ENCODE data around the gene RND1.
"Not testable (repeated sequence)": the region's sequence is repeated elsewhere in the genome, so short reads cannot be mapped to it uniquely, and the experiment has no call there.

RND1 gene

GRCh38 chr12:48858043-48858442 is 7.6 kb downstream of the RND1 start:
- 81% methylated on average over 8 of the region's 8 CpGs for WGBS
- H2BK5ac ChIP-seq (ENCODE audit: low read depth, low read length, poor library complexity, severe bottlenecking), result no peak overlapping the region
- H3K36me3 ChIP-seq (ENCODE audit: control insufficient read depth in 1 of 2, insufficient read depth in 2 of 2, low read depth in 1 of 2, low read length in 2 of 2), result no peaks in the 10 kb centered on the region
- H2BK12ac ChIP-seq (ENCODE audit: low read length in 2 of 2), result no peak overlapping the region
- H3K4me3 ChIP-seq (ENCODE audit: insufficient read depth in 1 of 2, low read depth in 1 of 2, low read length in 2 of 2), result no peak overlapping the region
- no peak overlapping the region for H3K27ac ChIP-seq (ENCODE audit: low read length, poor library complexity, severe bottlenecking)
- H2AFZ ChIP-seq (ENCODE audit: low read depth, low read length), result no peak overlapping the region
- no peaks in the 10 kb centered on the region for H3K9me3 ChIP-seq (ENCODE audit: control insufficient read depth, low read length)
- H3K4ac ChIP-seq (ENCODE audit: low read depth in 1 of 2, low read length in 2 of 2), result no peak overlapping the region
- no peak overlapping the region for H2BK120ac ChIP-seq (ENCODE audit: low read depth, low read length)
- no peak overlapping the region for H2BK15ac ChIP-seq (ENCODE audit: low read depth, poor library complexity, severe bottlenecking)
- no peak overlapping the region for H3K18ac ChIP-seq (ENCODE audit: low read depth in 1 of 2, low read length in 2 of 2)
- H3K9ac ChIP-seq (ENCODE audit: low read length), result no peak overlapping the region
- no peak overlapping the region for H4K8ac ChIP-seq (ENCODE audit: low read length)
- H2AK5ac ChIP-seq (ENCODE audit: low read length, severe bottlenecking), result no peak overlapping the region
- no peak overlapping the region for H3K23ac ChIP-seq (ENCODE audit: low read length in 2 of 2)
- no peaks in the 10 kb centered on the region for H3K79me1 ChIP-seq (replicated peaks; ENCODE audit: low read length, poor library complexity, severe bottlenecking)
- H3K4me1 ChIP-seq (ENCODE audit: control insufficient read depth, insufficient read depth, low read depth, low read length), result no peaks in the 10 kb centered on the region
- H3K4me2 ChIP-seq (ENCODE audit: low read length, poor library complexity, severe bottlenecking), result no peak overlapping the region
- H4K91ac ChIP-seq (ENCODE audit: low read length), result no peak overlapping the region
- H3K14ac ChIP-seq (ENCODE audit: low read length in 2 of 2), result no peak overlapping the region
- H3K27me3 ChIP-seq (ENCODE audit: control insufficient read depth in 1 of 2, insufficient read depth in 1 of 2, low read length in 2 of 2), result peaks cover 34 to 37% of the 10 kb centered on the region in 2 experiments
- DNase-seq, result no peak

DNA sequence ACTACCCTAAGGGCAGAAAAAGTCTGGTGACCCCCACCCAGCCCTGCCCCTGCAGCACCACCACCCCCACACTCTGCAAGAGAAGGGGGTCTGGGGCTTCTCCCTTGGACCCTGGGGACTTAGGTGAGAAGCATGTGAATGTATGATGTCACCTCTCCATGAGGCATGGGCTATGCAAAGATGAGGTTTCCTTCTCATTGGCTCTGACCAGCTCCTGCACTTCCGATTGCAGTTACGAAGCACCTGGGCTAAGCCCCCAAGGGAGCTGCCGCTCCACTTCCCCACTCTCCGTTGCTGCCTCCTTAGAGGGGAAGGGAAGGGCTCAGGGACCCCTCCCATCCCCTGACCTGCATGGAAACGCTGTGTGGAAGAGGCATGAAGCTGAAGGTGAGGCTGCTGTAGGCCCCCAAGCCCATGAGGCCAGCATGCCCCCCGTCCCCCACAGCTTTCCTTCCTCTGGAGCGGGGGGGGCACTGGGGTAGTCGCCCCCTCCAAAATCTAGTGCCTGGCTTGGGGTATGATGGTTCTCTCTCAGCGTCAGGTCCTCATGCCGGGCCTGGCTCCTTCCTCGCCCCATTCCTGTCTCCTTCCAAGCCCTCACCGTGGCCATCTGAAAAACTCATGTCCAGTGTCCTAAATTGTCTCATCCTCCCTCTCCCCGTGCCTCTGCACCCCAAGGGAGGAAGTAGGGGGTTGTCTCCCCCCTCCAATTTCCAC is 8.2 kb downstream of the RND1 start:
- Histone ChIP-seq H2AFZ (ENCODE audit: low read depth, low read length) (no peak overlapping the region), H3K4me2 (ENCODE audit: low read length, poor library complexity, severe bottlenecking) (no peak overlapping the region), H4K91ac (ENCODE audit: low read length) (no peak overlapping the region), H3K36me3 (ENCODE audit: control insufficient read depth in 1 of 2, insufficient read depth in 2 of 2, low read depth in 1 of 2, low read length in 2 of 2) (no peaks in the 10 kb centered on the region), H2AK5ac (ENCODE audit: low read length, severe bottlenecking) (no peak overlapping the region), H3K27ac (ENCODE audit: low read length, poor library complexity, severe bottlenecking) (no peak overlapping the region), H3K18ac (ENCODE audit: low read depth in 1 of 2, low read length in 2 of 2) (no peak overlapping the region), H3K9me3 (ENCODE audit: control insufficient read depth, low read length) (no peaks in the 10 kb centered on the region), H2BK5ac (ENCODE audit: low read depth, low read length, poor library complexity, severe bottlenecking) (no peak overlapping the region), H3K4ac (ENCODE audit: low read depth in 1 of 2, low read length in 2 of 2) (no peak overlapping the region), H3K4me3 (ENCODE audit: insufficient read depth in 1 of 2, low read depth in 1 of 2, low read length in 2 of 2) (no peak overlapping the region), H3K79me1 (replicated peaks; ENCODE audit: low read length, poor library complexity, severe bottlenecking) (no peaks in the 10 kb centered on the region), H2BK120ac (ENCODE audit: low read depth, low read length) (no peak overlapping the region), H4K8ac (ENCODE audit: low read length) (no peak overlapping the region), H2BK15ac (ENCODE audit: low read depth, poor library complexity, severe bottlenecking) (no peak overlapping the region), H3K14ac (ENCODE audit: low read length in 2 of 2) (no peak overlapping the region), H3K4me1 (ENCODE audit: control insufficient read depth, insufficient read depth, low read depth, low read length) (peaks cover 2% of the 10 kb centered on the region), H3K27me3 (ENCODE audit: control insufficient read depth in 1 of 2, insufficient read depth in 1 of 2, low read length in 2 of 2) (peaks cover 28 to 30% of the 10 kb centered on the region in 2 experiments), H2BK12ac (ENCODE audit: low read length in 2 of 2) (no peak overlapping the region), H3K23ac (ENCODE audit: low read length in 2 of 2) (no peak overlapping the region), H3K9ac (ENCODE audit: low read length) (no peak overlapping the region)
- no peak for DNase-seq
- WGBS, result 72% methylated on average over 6 of the region's 13 CpGs

DNA sequence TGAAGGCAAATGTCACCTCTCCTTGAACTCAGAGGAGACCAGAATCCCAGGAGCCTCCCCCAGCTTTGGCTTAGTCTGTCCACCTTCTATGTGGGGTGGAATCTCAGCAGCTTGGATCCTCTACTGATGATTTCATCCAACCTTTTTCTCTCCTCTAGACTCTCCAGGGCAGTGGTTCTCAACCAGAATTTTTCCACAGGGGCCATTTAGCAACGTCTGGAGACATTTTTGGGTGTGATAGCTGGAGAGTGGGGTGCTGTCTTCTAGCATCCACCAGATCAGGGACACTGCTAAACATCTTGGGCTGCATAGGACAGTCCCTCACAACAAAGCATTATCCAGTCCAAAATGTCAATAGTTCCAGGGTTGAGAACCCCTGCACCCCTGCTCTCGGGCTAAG is 9.3 kb downstream of the RND1 start:
- no peak overlapping the region for H3K27ac ChIP-seq (ENCODE audit: low read length, poor library complexity, severe bottlenecking)
- H3K27me3 ChIP-seq (ENCODE audit: control insufficient read depth in 1 of 2, insufficient read depth in 1 of 2, low read length in 2 of 2), result peaks cover 18 to 23% of the 10 kb centered on the region in 2 experiments
- WGBS, result 100% methylated on average over 1 of the region's 2 CpGs
- no peak for DNase-seq
- no peak overlapping the region for H3K4me2 ChIP-seq (ENCODE audit: low read length, poor library complexity, severe bottlenecking)
- H2AK5ac ChIP-seq (ENCODE audit: low read length, severe bottlenecking), result no peak overlapping the region
- H3K36me3 ChIP-seq (ENCODE audit: control insufficient read depth in 1 of 2, insufficient read depth in 2 of 2, low read depth in 1 of 2, low read length in 2 of 2), result no peaks in the 10 kb centered on the region
- H4K91ac ChIP-seq (ENCODE audit: low read length), result no peak overlapping the region
- H2BK120ac ChIP-seq (ENCODE audit: low read depth, low read length), result no peak overlapping the region
- H3K4me1 ChIP-seq (ENCODE audit: control insufficient read depth, insufficient read depth, low read depth, low read length), result peaks cover 3% of the 10 kb centered on the region
- no peak overlapping the region for H2BK15ac ChIP-seq (ENCODE audit: low read depth, poor library complexity, severe bottlenecking)
- H4K8ac ChIP-seq (ENCODE audit: low read length), result no peak overlapping the region
- H3K14ac ChIP-seq (ENCODE audit: low read length in 2 of 2), result no peak overlapping the region
- H3K79me1 ChIP-seq (replicated peaks; ENCODE audit: low read length, poor library complexity, severe bottlenecking), result peaks cover 2% of the 10 kb centered on the region
- H3K4me3 ChIP-seq (ENCODE audit: insufficient read depth in 1 of 2, low read depth in 1 of 2, low read length in 2 of 2), result no peak overlapping the region
- no peaks in the 10 kb centered on the region for H3K9me3 ChIP-seq (ENCODE audit: control insufficient read depth, low read length)
- H2BK12ac ChIP-seq (ENCODE audit: low read length in 2 of 2), result no peak overlapping the region
- no peak overlapping the region for H2AFZ ChIP-seq (ENCODE audit: low read depth, low read length)
- H2BK5ac ChIP-seq (ENCODE audit: low read depth, low read length, poor library complexity, severe bottlenecking), result no peak overlapping the region
- no peak overlapping the region for H3K18ac ChIP-seq (ENCODE audit: low read depth in 1 of 2, low read length in 2 of 2)
- H3K23ac ChIP-seq (ENCODE audit: low read length in 2 of 2), result no peak overlapping the region
- no peak overlapping the region for H3K4ac ChIP-seq (ENCODE audit: low read depth in 1 of 2, low read length in 2 of 2)
- H3K9ac ChIP-seq (ENCODE audit: low read length), result no peak overlapping the region

DNA sequence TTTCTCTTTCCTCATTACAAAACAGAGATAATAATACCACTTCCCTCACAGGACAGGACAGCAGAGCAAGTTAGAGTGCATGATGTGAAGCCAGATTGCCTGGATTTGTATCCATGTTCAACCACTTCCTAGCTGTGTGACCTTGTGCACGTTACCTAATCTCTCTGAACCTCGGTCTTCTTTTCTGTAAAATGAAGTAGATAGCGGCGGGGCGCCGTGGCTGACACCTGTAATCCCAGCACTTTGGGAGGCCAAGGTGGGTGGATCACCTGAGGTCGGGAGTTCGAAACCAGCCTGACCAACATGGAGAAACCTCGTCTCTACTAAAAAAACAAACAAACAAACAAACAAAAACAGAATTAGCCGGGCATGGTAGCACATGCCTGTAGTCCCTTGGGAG is 10.7 kb downstream of the RND1 start:
- 89% methylated on average over 10 of the region's 10 CpGs for WGBS
- H3K27ac ChIP-seq (ENCODE audit: low read length, poor library complexity, severe bottlenecking); H3K36me3 ChIP-seq (ENCODE audit: control insufficient read depth in 1 of 2, insufficient read depth in 2 of 2, low read depth in 1 of 2, low read length in 2 of 2); H3K4ac ChIP-seq (ENCODE audit: low read depth in 1 of 2, low read length in 2 of 2); DNase-seq; H3K4me1 ChIP-seq (ENCODE audit: control insufficient read depth, insufficient read depth, low read depth, low read length); H2BK5ac ChIP-seq (ENCODE audit: low read depth, low read length, poor library complexity, severe bottlenecking); H2AFZ ChIP-seq (ENCODE audit: low read depth, low read length); H4K8ac ChIP-seq (ENCODE audit: low read length); H4K91ac ChIP-seq (ENCODE audit: low read length); H3K79me1 ChIP-seq (replicated peaks; ENCODE audit: low read length, poor library complexity, severe bottlenecking); H3K14ac ChIP-seq (ENCODE audit: low read length in 2 of 2); H3K9ac ChIP-seq (ENCODE audit: low read length); H2BK15ac ChIP-seq (ENCODE audit: low read depth, poor library complexity, severe bottlenecking); H3K9me3 ChIP-seq (ENCODE audit: control insufficient read depth, low read length); H3K23ac ChIP-seq (ENCODE audit: low read length in 2 of 2); H3K18ac ChIP-seq (ENCODE audit: low read depth in 1 of 2, low read length in 2 of 2); H2AK5ac ChIP-seq (ENCODE audit: low read length, severe bottlenecking); H2BK12ac ChIP-seq (ENCODE audit: low read length in 2 of 2); H2BK120ac ChIP-seq (ENCODE audit: low read depth, low read length); H3K4me2 ChIP-seq (ENCODE audit: low read length, poor library complexity, severe bottlenecking); H3K4me3 ChIP-seq (ENCODE audit: insufficient read depth in 1 of 2, low read depth in 1 of 2, low read length in 2 of 2): not testable (repeated sequence)
- peaks cover 14 to 16% of the 10 kb centered on the region in 2 experiments for H3K27me3 ChIP-seq (ENCODE audit: control insufficient read depth in 1 of 2, insufficient read depth in 1 of 2, low read length in 2 of 2)

Data from mesenchymal stem cell (in vitro differentiated cells and primary cell).